Measurements from ENCODE around the gene SH3PXD2B. TPM values are rescaled to one million over a fixed set of nuclear protein-coding genes. Genes with fewer than 3 reads are reported as not detected.

The SH3PXD2B gene
- total and polyA plus RNA-seq, 2 donors (not counting 1 experiment from before 2014, with no cell fraction given) = not detected

- TF ChIP-seq CTCF (IDR thresholded peaks at IDR 0.05) (no peak), EZH2 (IDR thresholded peaks at IDR 0.05; ENCODE audit: borderline replicate concordance, insufficient read depth, low read depth, low read length, poor library complexity, severe bottlenecking) (no peak)
- H2AFZ ChIP-seq (ENCODE audit: insufficient read depth, low read depth, low read length, poor library complexity, severe bottlenecking) = no peak overlapping the region
- no peak overlapping the region for H3K4me3 ChIP-seq (ENCODE audit: control extremely low read depth in 1 of 5, extremely low read depth in 1 of 5, insufficient read depth in 1 of 5, low read depth in 2 of 5, low read length in 4 of 5)
- no peak overlapping the region for H3K9ac ChIP-seq (ENCODE audit: low read length)
- H4K20me1 ChIP-seq (ENCODE audit: control insufficient read depth, insufficient read depth, low read length, poor library complexity, severe bottlenecking) = no peaks in the 10 kb centered on the region
- Mint-ChIP-seq H3K9me3 (ENCODE audit: insufficient read depth) (no peaks in the 10 kb centered on the region), H3K4me1 (no peaks in the 10 kb centered on the region), H3K27ac (no peak overlapping the region), H3K4me3 (no peak overlapping the region), H3K27me3 (peaks cover 18% of the 10 kb centered on the region)
- H3K27ac ChIP-seq (ENCODE audit: low read length in 2 of 2) = no peak overlapping the region
- ChIA-PET CTCF (no interaction called here), POLR2A (no interaction called here)
- WGBS (ENCODE audit: insufficient coverage) = 88% methylated on average over 5 of the region's 7 CpGs
- ATAC-seq (ENCODE audit: low read depth) (no peak), DNase-seq (no peak)
- H3K27me3 ChIP-seq (replicated peaks in 1 of 4; ENCODE audit: control extremely low read depth in 1 of 4, control insufficient read depth in 3 of 4, insufficient read depth in 4 of 4, low read length in 3 of 4) = peaks cover 0 to 6% (median 0%) of the 10 kb centered on the region in 4 experiments
- intact Hi-C loops (cut with micrococcal nuclease) = no loop called here
- H3K79me2 ChIP-seq (ENCODE audit: control insufficient read depth, insufficient read depth, low read length) = no peaks in the 10 kb centered on the region
- H3K36me3 ChIP-seq (replicated peaks in 1 of 2; ENCODE audit: control extremely low read depth in 1 of 2, control insufficient read depth in 1 of 2, extremely low read depth in 1 of 2, insufficient read depth in 2 of 2, low read length in 1 of 2) = no peaks in the 10 kb centered on the region
- peaks cover 0 to 4% (median 0%) of the 10 kb centered on the region in 3 donors for H3K9me3 ChIP-seq (ENCODE audit: control extremely low read depth in 1 of 3, control insufficient read depth in 2 of 3, insufficient read depth in 1 of 3, low read length in 2 of 3)
- H3K4me1 ChIP-seq (ENCODE audit: control insufficient read depth in 2 of 2, insufficient read depth in 2 of 2, low read length in 2 of 2) = no peaks in the 10 kb centered on the region
- H3K4me2 ChIP-seq (replicated peaks; ENCODE audit: low read depth, low read length, poor library complexity, severe bottlenecking) = no peak overlapping the region
These were observed 50.5 kb downstream of the SH3PXD2B start for GRCh38 chr5:172403817-172404216.

- Histone ChIP-seq H3K4me1 (ENCODE audit: control insufficient read depth in 2 of 2, insufficient read depth in 2 of 2, low read length in 2 of 2) (no peaks in the 10 kb centered on the region), H3K27ac (ENCODE audit: low read length in 2 of 2) (no peak overlapping the region), H3K4me3 (ENCODE audit: control extremely low read depth in 1 of 5, extremely low read depth in 1 of 5, insufficient read depth in 1 of 5, low read depth in 2 of 5, low read length in 4 of 5) (no peak overlapping the region), H2AFZ (ENCODE audit: insufficient read depth, low read depth, low read length, poor library complexity, severe bottlenecking) (no peak overlapping the region), H3K36me3 (replicated peaks in 1 of 2; ENCODE audit: control extremely low read depth in 1 of 2, control insufficient read depth in 1 of 2, extremely low read depth in 1 of 2, insufficient read depth in 2 of 2, low read length in 1 of 2) (no peaks in the 10 kb centered on the region), H4K20me1 (ENCODE audit: control insufficient read depth, insufficient read depth, low read length, poor library complexity, severe bottlenecking) (no peaks in the 10 kb centered on the region), H3K4me2 (replicated peaks; ENCODE audit: low read depth, low read length, poor library complexity, severe bottlenecking) (no peak overlapping the region), H3K9me3 (ENCODE audit: control extremely low read depth in 1 of 3, control insufficient read depth in 2 of 3, insufficient read depth in 1 of 3, low read length in 2 of 3) (peaks cover 0 to 4% (median 0%) of the 10 kb centered on the region in 3 donors), H3K9ac (ENCODE audit: low read length) (no peak overlapping the region), H3K27me3 (replicated peaks in 1 of 4; ENCODE audit: control extremely low read depth in 1 of 4, control insufficient read depth in 3 of 4, insufficient read depth in 4 of 4, low read length in 3 of 4) (peaks cover 0 to 6% (median 0%) of the 10 kb centered on the region in 4 experiments), H3K79me2 (ENCODE audit: control insufficient read depth, insufficient read depth, low read length) (no peaks in the 10 kb centered on the region)
- Mint-ChIP-seq H3K4me3 (no peak overlapping the region), H3K27me3 (peaks cover 18% of the 10 kb centered on the region), H3K27ac (no peak overlapping the region), H3K9me3 (ENCODE audit: insufficient read depth) (no peaks in the 10 kb centered on the region), H3K4me1 (no peaks in the 10 kb centered on the region)
- DNase-seq (no peak), ATAC-seq (ENCODE audit: low read depth) (no peak)
- 90% methylated on average over 10 of the region's 11 CpGs for WGBS (ENCODE audit: insufficient coverage)
- TF ChIP-seq CTCF (IDR thresholded peaks at IDR 0.05) = no peak
- no peak for TF ChIP-seq EZH2 (IDR thresholded peaks at IDR 0.05; ENCODE audit: borderline replicate concordance, insufficient read depth, low read depth, low read length, poor library complexity, severe bottlenecking)
- ChIA-PET POLR2A (no interaction called here), CTCF (no interaction called here)
- intact Hi-C loops (cut with micrococcal nuclease) = no loop called here
These were observed 51.0 kb downstream of the SH3PXD2B start for GRCh38 chr5:172403189-172403796.

Measured in B cell (primary cell).